Pulmonary artery endothelial cell (primary cell): ENCODE measurements around the gene TRPT1. TPM values are rescaled to one million over a fixed set of nuclear protein-coding genes. Genes with fewer than 3 reads are reported as not detected.

Experiments
- DNase-seq: peaks from one replicate; pipeline ENCODE4 v3.0.0-alpha.2; 2011; ENCODE audit warnings: low read depth, low spot score
- total RNA-seq: library from RNA; depleted of rRNA; stranded (reverse); fragments of >200 nt; gene quantifications from 2 replicates; pipeline ENCODE4 v1.2.3, GENCODE V29; 2014

Gene TRPT1
- total RNA-seq, 1 donor from 2014 or later, result 20.0 TPM

- no peak for DNase-seq
These were observed 17.0 kb downstream of the TRPT1 start for GRCh38 chr11:64208796-64209562.

GRCh38 chr11:64208086-64208795 is 17.7 kb downstream of the TRPT1 start:
- no peak for DNase-seq

- DNase-seq, result no peak
These were observed 18.5 kb downstream of the TRPT1 start for GRCh38 chr11:64207256-64208085.

GRCh38 chr11:64206457-64207255 is 19.3 kb downstream of the TRPT1 start, which contains the start of gene FERMT3:
Gene FERMT3, plus strand, starts transcription at chr11:64206721. Its CDS starts 644 bp downstream, at chr11:64207365.
- DNase-seq, result no peak

- DNase-seq, result peak; percentile 84
These were observed 21.5 kb downstream of the TRPT1 start for GRCh38 chr11:64204464-64204989.

GRCh38 chr11:64204080-64204440 is 21.9 kb downstream of the TRPT1 start:
- DNase-seq, result no peak

GRCh38 chr11:64203421-64204079 is 22.4 kb downstream of the TRPT1 start:
- DNase-seq, result no peak

- DNase-seq, result no peak
These were observed 23.0 kb downstream of the TRPT1 start for GRCh38 chr11:64202992-64203391.

GRCh38 chr11:64201543-64201942 is 24.4 kb downstream of the TRPT1 start:
- DNase-seq, result no peak

GRCh38 chr11:64198511-64198910 is 27.5 kb downstream of the TRPT1 start:
- no peak for DNase-seq

GRCh38 chr11:64196626-64197025 is 29.4 kb downstream of the TRPT1 start:
- no peak for DNase-seq

GRCh38 chr11:64192434-64192833 is 33.6 kb downstream of the TRPT1 start:
- no peak for DNase-seq

- no peak for DNase-seq
These were observed 39.4 kb downstream of the TRPT1 start for GRCh38 chr11:64186492-64187165.

GRCh38 chr11:64185693-64186491 is 40.1 kb downstream of the TRPT1 start, which contains the start of gene STIP1:
Gene STIP1, plus strand, starts transcription at chr11:64186171. Its CDS starts 91 bp downstream, at chr11:64186262.
- peak; percentile 100 for DNase-seq

- DNase-seq, result peak; percentile 64
These were observed 40.8 kb downstream of the TRPT1 start for GRCh38 chr11:64185175-64185692.

- no peak for DNase-seq
These were observed 42.1 kb downstream of the TRPT1 start for GRCh38 chr11:64183890-64184289.

- peak; percentile 82 for DNase-seq
These were observed 44.2 kb downstream of the TRPT1 start for GRCh38 chr11:64181506-64182411.
